Thyroid gland (tissue), 4 donors: ENCODE data around the gene ABTB2.

Source experiments
- POLR2A ChIP-seq, 2 donors: fragments of 450-650 bp; IDR thresholded peaks; one replicate each; pipeline ENCODE4 v1.6.1; 2017; ENCODE audit warnings: antibody characterized with exemption in 2 of 2, mild to moderate bottlenecking in 2 of 2, moderate library complexity in 1 of 2
- TF ChIP-seq, protein P1 (sequence below), 6 experiments: fragments of 200-600 bp in 3 of 6; fragments of 450-650 bp in 3 of 6; sonication (generic) in 3 of 6; IDR thresholded peaks; one replicate each; pipeline ENCODE4 v1.5.1; 2016 to 2019; ENCODE audit warnings: antibody characterized with exemption in 6 of 6, mild to moderate bottlenecking in 2 of 6, inconsistent platforms in 1 of 6, moderate library complexity in 1 of 6

DNA sequence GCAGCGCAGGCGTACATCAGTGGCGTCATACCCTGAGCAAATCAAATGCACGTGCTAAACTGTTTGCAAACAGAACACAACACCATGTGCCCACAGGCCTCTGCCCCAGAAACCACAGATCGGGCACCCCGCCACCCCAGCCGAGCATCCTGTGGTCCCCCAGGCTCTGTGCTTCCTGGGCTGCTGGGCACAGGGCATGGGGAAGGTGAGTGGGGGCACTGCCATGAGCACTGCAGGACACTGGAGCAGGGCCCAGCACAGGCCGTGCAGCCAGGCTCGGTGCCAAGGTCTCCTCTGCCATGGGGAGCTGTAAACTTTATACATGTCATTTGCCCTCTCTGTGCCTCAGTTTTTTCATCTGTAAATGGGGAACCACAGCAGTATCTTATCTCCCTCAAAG lies 189.8 kb downstream of the ABTB2 start:
- TF ChIP-seq, protein P1, sequence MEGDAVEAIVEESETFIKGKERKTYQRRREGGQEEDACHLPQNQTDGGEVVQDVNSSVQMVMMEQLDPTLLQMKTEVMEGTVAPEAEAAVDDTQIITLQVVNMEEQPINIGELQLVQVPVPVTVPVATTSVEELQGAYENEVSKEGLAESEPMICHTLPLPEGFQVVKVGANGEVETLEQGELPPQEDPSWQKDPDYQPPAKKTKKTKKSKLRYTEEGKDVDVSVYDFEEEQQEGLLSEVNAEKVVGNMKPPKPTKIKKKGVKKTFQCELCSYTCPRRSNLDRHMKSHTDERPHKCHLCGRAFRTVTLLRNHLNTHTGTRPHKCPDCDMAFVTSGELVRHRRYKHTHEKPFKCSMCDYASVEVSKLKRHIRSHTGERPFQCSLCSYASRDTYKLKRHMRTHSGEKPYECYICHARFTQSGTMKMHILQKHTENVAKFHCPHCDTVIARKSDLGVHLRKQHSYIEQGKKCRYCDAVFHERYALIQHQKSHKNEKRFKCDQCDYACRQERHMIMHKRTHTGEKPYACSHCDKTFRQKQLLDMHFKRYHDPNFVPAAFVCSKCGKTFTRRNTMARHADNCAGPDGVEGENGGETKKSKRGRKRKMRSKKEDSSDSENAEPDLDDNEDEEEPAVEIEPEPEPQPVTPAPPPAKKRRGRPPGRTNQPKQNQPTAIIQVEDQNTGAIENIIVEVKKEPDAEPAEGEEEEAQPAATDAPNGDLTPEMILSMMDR (IDR thresholded peaks at IDR 0.05) = no peak
- TF ChIP-seq POLR2A (IDR thresholded peaks at IDR 0.05) = no peak
